Spleen (tissue), 7 donors: ENCODE measurements around the gene DHX29.

Experiments
- CTCF ChIP-seq, 11 experiments: fragments of 200-600 bp in 7 of 11; fragments of 450-650 bp in 4 of 11; sonication (generic) in 4 of 11; IDR thresholded peaks in 8 of 11; conservative IDR thresholded peaks in 3 of 11; 1 replicate in 7 of 11; 2 replicates in 4 of 11; pipeline versions ENCODE4 v1.4.0 to v1.8.0; 2016 to 2021; ENCODE audit warnings: antibody characterized with exemption in 11 of 11, inconsistent platforms in 4 of 11, mild to moderate bottlenecking in 1 of 11
- POLR2A ChIP-seq, 3 donors: fragments of 450-650 bp; IDR thresholded peaks; one replicate each; pipeline ENCODE4 v1.5.1; 2017; ENCODE audit warnings: antibody characterized with exemption in 3 of 3, mild to moderate bottlenecking in 1 of 3
- POLR2AphosphoS5 ChIP-seq, 3 donors: sonication (generic); formaldehyde crosslinking; IDR thresholded peaks; one replicate each; pipeline ENCODE4 v1.5.1; 2017; ENCODE audit warnings: antibody characterized with exemption in 3 of 3
- donor health status: DM: no; HTN: no; CAD: no; lungs with moderate emphysema.
- donor health status: DM: no; HTN: no; CAD: no.
- donor health status: DM: no; HTN: no; CAD: no.

DNA sequence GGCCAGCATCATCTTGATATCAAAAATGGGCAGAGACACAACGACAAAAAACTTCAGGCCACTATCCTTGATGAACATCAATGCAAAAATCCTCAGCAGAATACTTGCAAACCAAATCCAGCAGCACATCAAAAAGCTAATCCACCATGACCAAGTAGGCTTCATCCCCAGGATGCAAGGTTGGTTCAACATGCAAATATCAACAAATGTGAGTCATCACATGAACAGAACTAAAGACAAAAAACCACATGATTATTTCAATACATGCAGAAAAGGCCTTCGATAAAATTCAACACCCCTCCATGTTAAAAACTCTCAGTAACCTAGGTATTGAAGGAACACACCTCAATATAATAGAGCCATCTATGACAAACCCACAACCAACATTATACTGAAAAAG, 8.8 kb upstream of the DHX29 start:
- TF ChIP-seq CTCF (IDR thresholded peaks at IDR 0.05 in 8 of 11, conservative IDR thresholded peaks at IDR 0.05 in 3 of 11) (no peak), POLR2A (IDR thresholded peaks at IDR 0.05) (no peak), POLR2AphosphoS5 (IDR thresholded peaks at IDR 0.05) (no peak)
